IPS DF 4.7 (cell line): Measurements from ENCODE around the gene SH3BP2.

Experiments
- DNase-seq: peaks from one replicate; pipeline ENCODE4 v3.0.0-alpha.2; 2013; ENCODE audit warnings: low spot score; ENCODE audit errors: extremely low read depth

SH3BP2 gene

DNA sequence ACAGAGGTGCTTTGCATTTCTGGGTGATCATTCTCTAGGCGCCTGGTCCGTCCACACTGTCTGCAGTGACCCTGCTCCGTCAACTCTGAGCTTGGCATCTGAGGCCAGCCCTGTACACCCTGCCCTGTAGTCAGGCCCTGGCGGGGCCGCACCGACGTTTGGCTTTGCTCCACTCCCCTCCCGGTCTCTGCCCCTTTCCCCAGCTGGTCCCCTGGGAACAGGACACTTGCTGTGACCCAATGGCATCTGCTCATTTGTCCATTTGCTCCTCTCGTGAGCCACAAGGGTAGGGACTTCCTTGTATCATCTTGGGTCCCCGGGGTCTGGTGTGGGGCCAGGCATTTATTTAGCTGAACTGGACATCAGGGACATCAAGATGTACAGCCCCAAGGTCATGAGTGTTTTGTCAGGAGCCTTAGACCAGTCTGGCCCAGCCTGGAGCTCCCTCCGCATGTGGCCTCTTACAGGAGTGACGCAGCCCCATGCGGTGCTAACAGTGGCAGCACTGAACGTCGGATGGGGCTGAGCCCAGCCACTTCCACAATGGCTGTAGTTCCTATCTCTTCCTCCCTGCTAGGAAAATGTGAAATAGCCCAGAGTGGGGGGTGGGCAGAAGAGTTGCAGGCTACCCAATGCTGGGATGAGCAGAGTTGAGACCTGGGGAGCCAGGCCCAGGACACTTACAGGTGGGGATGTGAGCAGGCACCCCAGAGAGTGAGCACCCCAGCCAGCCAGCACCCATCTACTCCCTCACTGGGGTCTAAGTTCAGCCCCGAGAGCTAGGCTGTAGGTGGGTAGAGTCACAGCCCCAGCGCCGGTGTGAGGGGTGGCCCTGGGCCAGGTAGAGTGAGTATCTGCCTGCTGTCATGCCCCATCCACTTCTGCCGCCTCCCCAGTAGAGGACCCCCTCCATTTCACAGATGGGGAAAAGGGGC is 2.0 kb upstream of the SH3BP2 start:
- no peak for DNase-seq

DNA sequence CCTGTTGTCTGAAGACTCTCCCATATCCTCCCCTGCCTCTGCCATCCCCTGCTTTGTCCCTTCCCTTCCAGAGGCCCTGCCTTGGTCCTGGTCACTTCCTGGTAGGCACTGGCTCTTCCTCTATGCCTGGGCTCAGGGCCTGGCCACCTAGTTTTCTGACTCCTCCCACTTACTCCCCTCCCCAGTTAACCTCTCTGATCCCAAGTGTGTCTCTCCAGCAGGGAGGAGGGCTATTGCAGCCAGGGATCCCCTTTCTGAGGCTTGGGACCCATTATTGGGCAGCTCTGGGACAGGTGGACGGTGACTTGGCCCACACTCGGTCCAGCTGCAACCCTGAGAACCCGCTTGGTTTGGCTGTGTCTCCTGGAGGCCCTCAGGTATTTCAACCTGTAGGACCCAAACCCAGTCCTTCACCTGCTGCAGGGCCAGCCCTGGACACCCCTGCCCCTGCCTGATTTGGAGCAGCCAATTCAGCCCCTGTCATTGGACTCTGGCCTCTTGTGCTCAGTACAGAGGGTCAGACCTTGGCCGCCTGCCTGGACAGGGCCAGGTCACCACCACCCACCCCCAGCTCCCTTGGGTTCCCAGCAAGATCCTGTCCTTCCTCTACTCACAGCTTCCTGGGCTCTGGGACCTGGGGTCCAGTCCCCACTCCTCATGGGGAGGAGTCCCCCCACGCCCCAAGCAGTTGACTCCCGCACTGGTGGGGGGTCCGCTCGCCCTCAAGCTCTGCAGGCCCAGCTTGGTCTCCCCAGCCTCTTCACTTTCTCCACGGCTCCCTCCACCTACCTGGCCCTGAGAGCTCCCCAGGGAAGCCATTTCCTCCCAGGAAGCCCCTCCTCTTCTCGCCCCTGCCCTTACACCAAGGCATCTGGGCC is 1.1 kb upstream of the SH3BP2 start:
- DNase-seq = no peak

DNA sequence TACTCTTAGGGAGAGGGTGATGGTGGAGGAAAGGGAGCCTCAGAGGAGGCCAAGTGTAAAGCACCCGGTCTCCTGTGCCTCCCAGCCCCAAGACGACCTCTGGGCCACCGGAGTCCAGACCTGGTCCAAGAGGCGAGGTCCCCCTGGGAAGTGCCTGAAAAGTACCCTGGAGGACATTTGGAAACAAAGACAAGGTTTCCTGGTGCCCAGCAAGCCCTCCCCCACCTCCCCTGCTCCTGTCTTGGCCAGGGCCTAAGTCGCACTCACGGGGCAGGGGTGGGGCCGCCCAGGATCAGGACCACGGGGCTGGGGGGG is 532 bp upstream of the SH3BP2 start:
- no peak for DNase-seq

DNA sequence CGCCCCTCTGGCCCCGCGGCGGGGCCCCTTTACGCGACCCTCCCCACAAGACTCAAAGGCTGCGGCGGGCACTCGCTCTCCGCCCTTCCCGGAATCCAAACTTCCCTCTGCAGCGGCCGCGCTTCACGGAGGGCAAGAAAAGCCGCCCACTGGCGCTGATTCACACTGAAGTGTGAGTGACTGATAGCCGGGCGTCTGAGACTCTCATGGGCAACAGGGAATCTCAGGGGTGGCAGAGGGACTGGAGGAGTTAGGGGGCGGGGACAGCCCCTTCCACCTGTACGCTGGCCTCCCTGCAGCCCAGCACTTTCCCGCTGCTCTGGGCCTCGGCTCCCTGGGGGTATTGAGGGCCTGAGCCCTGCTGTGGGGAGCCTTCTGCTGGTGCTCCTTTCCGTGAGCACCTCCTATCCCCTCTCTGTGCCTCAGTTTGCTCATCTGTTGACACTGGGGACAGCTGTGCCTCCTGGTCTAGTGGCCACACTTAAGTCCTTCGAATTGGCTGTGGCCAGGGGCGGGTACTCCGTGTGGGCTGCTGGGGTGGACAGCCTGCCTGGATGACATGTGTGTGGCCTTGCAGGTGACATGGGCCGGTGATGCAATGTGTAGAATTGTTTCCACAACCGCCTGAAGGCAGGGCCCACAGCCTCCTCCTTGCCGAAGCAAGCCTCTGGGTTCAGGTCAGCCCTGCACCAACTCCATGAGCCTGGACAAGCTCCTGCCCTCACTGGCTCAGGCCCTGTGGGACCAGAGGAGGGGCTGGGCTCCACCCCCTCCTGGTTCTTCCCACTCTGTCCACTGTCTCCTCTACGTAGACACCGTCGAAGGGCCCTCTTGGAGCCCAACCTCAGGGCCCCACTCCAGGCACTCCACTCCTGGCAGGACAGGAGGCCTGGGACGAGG is 951 bp downstream of the SH3BP2 start:
- DNase-seq = no peak

- DNase-seq = no peak
Measured at GRCh38 chr4:2794486-2795299, 1.8 kb downstream of the SH3BP2 start.

GRCh38 chr4:2795300-2795892 is 2.5 kb downstream of the SH3BP2 start:
- DNase-seq = no peak

DNA sequence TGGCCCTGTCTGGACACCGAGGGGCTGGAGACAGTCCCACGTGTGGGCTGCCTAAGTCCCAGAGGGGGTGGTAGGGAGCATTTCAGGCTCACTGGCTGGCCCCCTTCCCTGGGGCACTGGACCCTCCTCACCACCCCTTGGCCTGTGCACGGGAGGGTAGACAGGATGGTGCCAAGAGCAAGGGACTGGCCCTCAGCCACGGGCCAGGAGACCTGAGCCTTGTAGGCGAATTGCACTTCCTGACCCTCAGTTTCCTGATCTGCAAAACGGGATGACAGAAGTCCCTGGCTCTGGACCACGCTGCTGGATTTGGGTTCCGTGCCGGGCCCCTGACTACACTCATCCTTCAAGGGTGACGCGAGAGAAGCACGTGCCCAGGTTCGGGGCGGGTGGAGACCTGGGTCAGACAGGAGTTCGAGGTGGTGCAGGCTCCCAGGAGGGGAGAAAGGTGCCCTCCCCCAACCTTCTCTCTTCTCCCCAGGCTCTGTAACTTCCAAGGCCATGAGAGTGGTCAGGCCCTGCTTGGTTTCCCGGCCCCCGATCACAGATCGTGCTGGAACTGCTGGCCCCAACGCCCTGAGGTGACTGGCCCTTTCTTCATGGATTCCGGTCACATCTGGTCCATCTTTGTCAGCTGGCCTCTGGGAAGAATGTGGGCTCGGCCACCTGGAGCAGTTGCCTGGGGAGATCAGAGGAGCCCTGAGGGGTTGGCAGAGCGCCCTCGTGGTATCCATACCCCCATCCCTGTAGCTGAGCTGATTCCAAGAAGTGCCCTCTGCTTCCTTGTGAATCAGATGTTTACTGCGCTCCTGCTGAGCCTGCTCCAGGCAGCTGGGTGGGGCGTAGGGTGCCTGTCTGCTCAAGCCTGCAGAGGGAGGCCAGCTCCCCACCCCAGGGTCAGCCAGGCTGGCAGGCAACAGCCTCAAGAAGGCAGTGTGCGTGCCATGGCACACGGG is 3.3 kb downstream of the SH3BP2 start:
- no peak for DNase-seq

- DNase-seq = no peak
Measured at GRCh38 chr4:2796849-2797544, 4.1 kb downstream of the SH3BP2 start.

GRCh38 chr4:2797545-2798305 is 4.8 kb downstream of the SH3BP2 start:
- no peak for DNase-seq

DNA sequence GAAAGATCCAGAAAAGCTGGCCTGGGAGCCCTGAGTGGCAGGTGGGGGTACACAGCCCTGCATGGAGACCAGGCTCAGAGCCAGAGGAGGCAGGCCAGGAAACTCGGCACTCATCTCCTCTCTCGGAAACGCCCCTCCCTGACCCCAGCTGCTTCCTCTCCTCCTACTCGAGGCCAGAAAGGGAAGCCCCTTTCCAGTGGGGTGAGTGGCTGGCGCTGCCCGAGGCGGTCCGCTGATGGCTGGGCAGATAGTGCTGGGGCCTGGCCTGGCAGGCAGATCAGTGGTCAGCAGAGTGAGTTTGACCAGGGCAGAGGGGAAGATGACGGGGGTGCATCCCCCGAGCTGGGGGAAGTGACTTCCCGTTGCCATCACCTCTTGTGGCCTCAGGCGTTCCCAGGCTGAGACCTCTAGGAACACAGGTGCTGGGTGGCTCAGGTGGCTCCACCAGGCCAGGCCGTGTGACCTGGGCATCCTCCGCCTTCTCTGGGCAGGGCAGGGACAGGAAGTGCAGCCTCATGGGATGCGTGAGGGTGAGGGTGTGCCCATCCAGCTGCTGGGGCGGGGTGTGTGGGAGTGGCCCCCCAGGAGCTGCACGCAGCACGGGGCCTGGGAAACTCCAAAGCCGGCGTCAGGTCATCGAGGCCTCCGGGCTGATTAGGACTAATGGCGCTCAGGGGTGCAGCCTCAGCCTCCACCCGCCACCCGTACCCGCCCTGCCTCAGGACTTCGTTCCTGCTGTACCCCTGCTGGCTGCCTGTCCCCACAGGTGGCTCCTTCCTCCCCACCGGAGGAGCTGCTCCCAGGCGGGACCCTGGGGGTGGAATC is 5.7 kb downstream of the SH3BP2 start:
- no peak for DNase-seq

DNA sequence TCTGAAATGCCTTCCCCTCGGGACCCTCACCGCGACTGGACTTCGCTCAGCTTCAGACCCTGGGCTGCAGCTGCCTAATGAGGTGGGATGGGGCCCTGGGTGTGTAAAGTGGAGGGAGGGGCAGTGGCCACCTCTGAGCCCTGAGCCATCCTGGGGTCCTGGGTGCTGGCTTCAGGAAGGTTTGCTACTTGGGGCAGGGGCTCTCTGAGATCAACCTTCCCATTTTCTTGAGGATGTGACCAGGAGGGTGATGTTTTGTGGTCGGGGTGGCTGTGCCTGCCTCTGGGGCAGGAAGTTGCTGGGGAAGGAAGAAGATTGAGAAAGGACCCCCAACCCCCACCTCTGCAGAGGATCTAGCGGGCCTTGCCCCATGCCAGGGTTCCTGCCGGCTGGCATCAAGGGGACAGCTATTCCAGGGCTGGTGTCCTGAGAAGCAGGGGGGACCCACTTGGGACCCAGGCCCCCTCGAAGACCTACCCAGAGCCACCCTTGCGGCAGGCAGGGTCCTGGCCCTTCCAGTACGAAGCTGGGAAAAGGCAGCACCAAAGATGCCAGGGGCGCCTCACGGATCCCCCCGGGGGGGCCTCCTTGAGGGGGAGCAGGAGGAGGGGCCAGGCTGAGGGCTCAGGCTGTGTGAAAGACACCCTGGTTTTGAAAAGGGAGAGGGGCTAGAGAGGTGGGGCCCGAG is 6.5 kb downstream of the SH3BP2 start:
- DNase-seq = no peak

- no peak for DNase-seq
Measured at GRCh38 chr4:2799971-2800690, 7.2 kb downstream of the SH3BP2 start.

- DNase-seq = no peak
Measured at GRCh38 chr4:2800691-2801596, 8.1 kb downstream of the SH3BP2 start.
